ENCODE results near the gene FXR1. TPM values are rescaled to one million over a fixed set of nuclear protein-coding genes. Genes with fewer than 3 reads are reported as not detected.

FXR1 gene
- total RNA-seq, 4 donors from 2014 or later, result 94.8 to 112 (median 106) TPM

GRCh38 chr3:180932819-180933218, 20.3 kb downstream of the FXR1 start:
- ATAC-seq (ENCODE audit: low FRiP score) (no peak), DNase-seq (ENCODE audit: low spot score) (no peak)
- TF ChIP-seq CTCF (IDR thresholded peaks at IDR 0.05), result no peak

DNA sequence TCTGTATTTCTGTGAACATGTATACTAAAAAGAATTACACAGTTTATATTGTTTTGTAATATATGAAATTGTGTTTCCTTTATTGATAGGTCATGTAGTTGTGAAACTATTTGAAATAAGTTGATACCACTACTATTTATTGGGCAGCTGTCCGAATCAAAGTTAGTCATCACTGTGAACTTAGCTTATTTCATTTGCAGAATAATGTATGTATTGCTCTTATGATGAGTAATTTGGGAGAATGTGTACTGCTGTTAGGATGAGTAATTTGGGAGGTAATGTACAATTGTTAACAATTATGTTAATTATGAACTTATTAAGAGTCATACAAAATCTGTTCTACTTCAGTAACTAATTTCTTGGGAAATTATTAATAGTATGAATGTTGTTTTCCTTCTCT, 22.2 kb downstream of the FXR1 start:
- no peak for ATAC-seq (ENCODE audit: low FRiP score)
- no peak for DNase-seq (ENCODE audit: low spot score)
- no peak for TF ChIP-seq CTCF (IDR thresholded peaks at IDR 0.05)

- ATAC-seq (ENCODE audit: low FRiP score), result no peak
- no peak for DNase-seq (ENCODE audit: low spot score)
- no peak for TF ChIP-seq CTCF (IDR thresholded peaks at IDR 0.05)
Measured at GRCh38 chr3:180940826-180941225, 28.4 kb downstream of the FXR1 start.

- ATAC-seq (ENCODE audit: low FRiP score) (no peak), DNase-seq (ENCODE audit: low spot score) (no peak)
- TF ChIP-seq CTCF (IDR thresholded peaks at IDR 0.05), result no peak
Measured at GRCh38 chr3:180947761-180948390, 35.4 kb downstream of the FXR1 start.

GRCh38 chr3:180959691-180960090, 47.2 kb downstream of the FXR1 start:
- no peak for TF ChIP-seq CTCF (IDR thresholded peaks at IDR 0.05)
- DNase-seq (ENCODE audit: low spot score) (no peak), ATAC-seq (ENCODE audit: low FRiP score) (no peak)

GRCh38 chr3:180961087-180961486, 48.6 kb downstream of the FXR1 start:
- DNase-seq (ENCODE audit: low spot score) (no peak), ATAC-seq (ENCODE audit: low FRiP score) (no peak)
- TF ChIP-seq CTCF (IDR thresholded peaks at IDR 0.05), result no peak

GRCh38 chr3:180961552-180961951, 49.1 kb downstream of the FXR1 start:
- ATAC-seq (ENCODE audit: low FRiP score) (no peak), DNase-seq (ENCODE audit: low spot score) (no peak)
- no peak for TF ChIP-seq CTCF (IDR thresholded peaks at IDR 0.05)
